GM12873 (cell line): Measurements from ENCODE around the gene RBM28.

Experiments used
- CTCF ChIP-seq: IDR thresholded peaks from 2 replicates; pipeline ENCODE4 v1.5.1; 2012; ENCODE audit warnings: low read depth, mild to moderate bottlenecking, moderate library complexity, low read length, control low read depth; ENCODE audit not compliant: insufficient read depth; ENCODE audit errors: missing control alignments

RBM28 gene

GRCh38 chr7:128360359-128360678, 16.6 kb upstream of the RBM28 start:
- TF ChIP-seq CTCF = no peak

- no peak for TF ChIP-seq CTCF
Observed at GRCh38 chr7:128359939-128360338, 16.2 kb upstream of the RBM28 start.

GRCh38 chr7:128359336-128359735, 15.6 kb upstream of the RBM28 start:
- no peak for TF ChIP-seq CTCF

- TF ChIP-seq CTCF = no peak
Observed at GRCh38 chr7:128358233-128358632, 14.5 kb upstream of the RBM28 start.

- TF ChIP-seq CTCF = no peak
Observed at GRCh38 chr7:128357217-128357613, 13.5 kb upstream of the RBM28 start.

GRCh38 chr7:128356546-128357216, 13.0 kb upstream of the RBM28 start:
- TF ChIP-seq CTCF = no peak

- no peak for TF ChIP-seq CTCF
Observed at GRCh38 chr7:128353610-128354009, 9.9 kb upstream of the RBM28 start.
